Measurements from ENCODE around the gene RFXANK. TPM values are rescaled to one million over a fixed set of nuclear protein-coding genes. Genes with fewer than 3 reads are reported as not detected.

Gene RFXANK, protein sequence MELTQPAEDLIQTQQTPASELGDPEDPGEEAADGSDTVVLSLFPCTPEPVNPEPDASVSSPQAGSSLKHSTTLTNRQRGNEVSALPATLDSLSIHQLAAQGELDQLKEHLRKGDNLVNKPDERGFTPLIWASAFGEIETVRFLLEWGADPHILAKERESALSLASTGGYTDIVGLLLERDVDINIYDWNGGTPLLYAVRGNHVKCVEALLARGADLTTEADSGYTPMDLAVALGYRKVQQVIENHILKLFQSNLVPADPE
- 31.2 and 60.9 TPM in 2 replicates for total RNA-seq (ENCODE audit: low replicate concordance)

- H3K4me1 ChIP-seq, result peaks cover 8% of the 10 kb centered on the region
- DNase-seq (ENCODE audit: low spot score), result peak; percentile 100
- peak within 1 kb of the TSS; percentile 95 for H3K27ac ChIP-seq
- H3K9me3 ChIP-seq (ENCODE audit: low read depth), result no peaks in the 10 kb centered on the region
- H3K4me2 ChIP-seq, result peak within 1 kb of the TSS; percentile 90
- peaks cover 24% of the 10 kb centered on the region for H3F3A ChIP-seq (ENCODE audit: low read depth)
- H3K4me1 Mint-ChIP-seq, result peaks cover 9% of the 10 kb centered on the region
- peaks cover 5% of the 10 kb centered on the region for H3K27me3 Mint-ChIP-seq (ENCODE audit: insufficient read depth, low read depth)
- H3K79me2 ChIP-seq (ENCODE audit: low read depth), result peaks cover 35% of the 10 kb centered on the region
- no peaks in the 10 kb centered on the region for H3K36me3 ChIP-seq
- peak within 1 kb of the TSS; percentile 84 for H3K9ac ChIP-seq
- H3K27me3 ChIP-seq, result no peaks in the 10 kb centered on the region
- peaks cover 2% of the 10 kb centered on the region for H3K36me3 Mint-ChIP-seq
- H3K4me3 ChIP-seq, result peak within 1 kb of the TSS; percentile 83
- H4K20me1 ChIP-seq (ENCODE audit: low read depth), result peaks cover 10% of the 10 kb centered on the region
- peak within 1 kb of the TSS; percentile 99 for H3K27ac Mint-ChIP-seq
- TF ChIP-seq EZH2 (IDR thresholded peaks at IDR 0.05), result no peak
- TF ChIP-seq, protein P1, sequence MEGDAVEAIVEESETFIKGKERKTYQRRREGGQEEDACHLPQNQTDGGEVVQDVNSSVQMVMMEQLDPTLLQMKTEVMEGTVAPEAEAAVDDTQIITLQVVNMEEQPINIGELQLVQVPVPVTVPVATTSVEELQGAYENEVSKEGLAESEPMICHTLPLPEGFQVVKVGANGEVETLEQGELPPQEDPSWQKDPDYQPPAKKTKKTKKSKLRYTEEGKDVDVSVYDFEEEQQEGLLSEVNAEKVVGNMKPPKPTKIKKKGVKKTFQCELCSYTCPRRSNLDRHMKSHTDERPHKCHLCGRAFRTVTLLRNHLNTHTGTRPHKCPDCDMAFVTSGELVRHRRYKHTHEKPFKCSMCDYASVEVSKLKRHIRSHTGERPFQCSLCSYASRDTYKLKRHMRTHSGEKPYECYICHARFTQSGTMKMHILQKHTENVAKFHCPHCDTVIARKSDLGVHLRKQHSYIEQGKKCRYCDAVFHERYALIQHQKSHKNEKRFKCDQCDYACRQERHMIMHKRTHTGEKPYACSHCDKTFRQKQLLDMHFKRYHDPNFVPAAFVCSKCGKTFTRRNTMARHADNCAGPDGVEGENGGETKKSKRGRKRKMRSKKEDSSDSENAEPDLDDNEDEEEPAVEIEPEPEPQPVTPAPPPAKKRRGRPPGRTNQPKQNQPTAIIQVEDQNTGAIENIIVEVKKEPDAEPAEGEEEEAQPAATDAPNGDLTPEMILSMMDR (IDR thresholded peaks at IDR 0.05), result no peak
- TF ChIP-seq EZH2phosphoT487 (IDR thresholded peaks at IDR 0.05), result no peak
- H3K4me3 Mint-ChIP-seq, result peak within 1 kb of the TSS; percentile 95
- H3K9me3 Mint-ChIP-seq, result no peaks in the 10 kb centered on the region
- peak within 1 kb of the TSS; percentile 97 for H2AFZ ChIP-seq (replicated peaks)
Observed at GRCh38 chr19:19192078-19192882, at the start of gene RFXANK, which contains the start of gene BORCS8. TSS of gene RFXANK (plus strand) at chr19:19192258. CDS start at chr19:19193947, 1,689 bp downstream. TSS of gene BORCS8 (minus strand) at chr19:19192152. CDS start at chr19:19192117, 35 bp downstream.

DNA sequence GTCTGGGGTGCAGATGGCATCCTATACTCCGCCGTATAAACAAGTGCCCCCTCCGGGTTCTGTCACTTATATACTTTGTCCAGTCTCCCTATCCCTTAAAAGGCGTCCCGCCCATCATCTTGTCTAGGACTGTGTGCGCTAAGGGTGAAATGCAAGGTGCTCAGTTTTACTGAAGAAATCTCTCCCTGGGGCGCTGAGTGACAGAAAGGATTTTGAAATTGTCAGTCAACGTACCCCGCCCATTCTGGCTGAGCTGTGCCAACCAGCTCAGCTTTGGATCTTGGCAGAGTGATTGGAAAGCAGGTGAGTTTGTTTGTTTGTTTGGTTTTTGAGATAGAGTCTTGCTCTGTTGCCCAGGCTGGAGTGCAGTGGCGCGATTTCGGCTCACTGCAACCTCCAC, 49.7 kb upstream of the RFXANK start:
- TF ChIP-seq EZH2 (IDR thresholded peaks at IDR 0.05) (no peak), EZH2phosphoT487 (IDR thresholded peaks at IDR 0.05) (no peak)
- TF ChIP-seq, protein P1 (IDR thresholded peaks at IDR 0.05), result no peak
- Histone ChIP-seq H3K4me2 (no peak overlapping the region), H4K20me1 (ENCODE audit: low read depth) (peaks cover 4% of the 10 kb centered on the region), H2AFZ (replicated peaks) (no peak overlapping the region), H3K27ac (no peak overlapping the region), H3K4me1 (peaks cover 3% of the 10 kb centered on the region), H3K9me3 (ENCODE audit: low read depth) (no peaks in the 10 kb centered on the region), H3F3A (ENCODE audit: low read depth) (peaks cover 6% of the 10 kb centered on the region), H3K36me3 (no peaks in the 10 kb centered on the region), H3K4me3 (no peak overlapping the region), H3K9ac (no peak overlapping the region), H3K27me3 (peaks cover 23% of the 10 kb centered on the region), H3K79me2 (ENCODE audit: low read depth) (peaks cover 6% of the 10 kb centered on the region)
- no peak overlapping the region for H3K27ac Mint-ChIP-seq
- no peak for DNase-seq (ENCODE audit: low spot score)
- no peaks in the 10 kb centered on the region for H3K36me3 Mint-ChIP-seq
- H3K9me3 Mint-ChIP-seq, result no peaks in the 10 kb centered on the region
- no peaks in the 10 kb centered on the region for H3K27me3 Mint-ChIP-seq (ENCODE audit: insufficient read depth, low read depth)
- H3K4me1 Mint-ChIP-seq, result peaks cover 7% of the 10 kb centered on the region
- no peak overlapping the region for H3K4me3 Mint-ChIP-seq

DNA sequence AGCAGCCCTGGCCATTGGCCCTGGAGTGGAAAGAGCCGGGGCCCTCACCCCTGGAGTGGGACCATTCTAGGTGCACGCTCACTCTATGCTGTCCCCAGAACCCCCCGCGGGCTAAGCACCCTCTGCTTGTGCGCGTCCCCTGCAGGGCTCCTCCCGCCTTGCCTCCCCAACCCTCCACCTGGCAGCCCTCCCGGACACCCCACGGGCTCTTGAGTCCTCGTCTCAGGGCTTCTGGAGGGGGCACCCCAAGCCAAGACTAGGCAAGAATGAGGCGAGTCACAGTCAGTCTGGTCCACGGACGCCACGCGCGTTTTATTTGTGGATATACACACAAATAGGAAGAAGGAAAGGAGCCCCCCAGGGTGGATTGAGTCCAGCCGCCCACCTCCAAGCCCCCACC, 46.8 kb upstream of the RFXANK start:
- no peaks in the 10 kb centered on the region for H3K4me1 Mint-ChIP-seq
- H3K27me3 ChIP-seq, result peaks cover 15% of the 10 kb centered on the region
- H3K36me3 Mint-ChIP-seq, result no peaks in the 10 kb centered on the region
- H3K4me1 ChIP-seq, result no peaks in the 10 kb centered on the region
- H3K9me3 Mint-ChIP-seq, result no peaks in the 10 kb centered on the region
- no peaks in the 10 kb centered on the region for H3K36me3 ChIP-seq
- H3K4me3 Mint-ChIP-seq, result no peak overlapping the region
- DNase-seq (ENCODE audit: low spot score), result no peak
- no peak overlapping the region for H3K4me3 ChIP-seq
- no peaks in the 10 kb centered on the region for H3F3A ChIP-seq (ENCODE audit: low read depth)
- peaks cover 2% of the 10 kb centered on the region for H3K27me3 Mint-ChIP-seq (ENCODE audit: insufficient read depth, low read depth)
- no peak overlapping the region for H2AFZ ChIP-seq (replicated peaks)
- H3K9ac ChIP-seq, result no peak overlapping the region
- no peaks in the 10 kb centered on the region for H3K79me2 ChIP-seq (ENCODE audit: low read depth)
- H3K9me3 ChIP-seq (ENCODE audit: low read depth), result no peaks in the 10 kb centered on the region
- TF ChIP-seq, protein P1 (IDR thresholded peaks at IDR 0.05), result no peak
- TF ChIP-seq EZH2phosphoT487 (IDR thresholded peaks at IDR 0.05) (no peak), EZH2 (IDR thresholded peaks at IDR 0.05) (no peak)
- H3K27ac ChIP-seq, result no peak overlapping the region
- no peaks in the 10 kb centered on the region for H4K20me1 ChIP-seq (ENCODE audit: low read depth)
- H3K27ac Mint-ChIP-seq, result no peak overlapping the region
- H3K4me2 ChIP-seq, result no peak overlapping the region

Measured in neural progenitor cell (in vitro differentiated cells).